ENCODE data around the gene PRKD2. TPM values are rescaled to one million over a fixed set of nuclear protein-coding genes. Genes with fewer than 3 reads are reported as not detected.

The PRKD2 gene
- total RNA-seq, 1 donor from 2014 or later: 158 TPM

DNA sequence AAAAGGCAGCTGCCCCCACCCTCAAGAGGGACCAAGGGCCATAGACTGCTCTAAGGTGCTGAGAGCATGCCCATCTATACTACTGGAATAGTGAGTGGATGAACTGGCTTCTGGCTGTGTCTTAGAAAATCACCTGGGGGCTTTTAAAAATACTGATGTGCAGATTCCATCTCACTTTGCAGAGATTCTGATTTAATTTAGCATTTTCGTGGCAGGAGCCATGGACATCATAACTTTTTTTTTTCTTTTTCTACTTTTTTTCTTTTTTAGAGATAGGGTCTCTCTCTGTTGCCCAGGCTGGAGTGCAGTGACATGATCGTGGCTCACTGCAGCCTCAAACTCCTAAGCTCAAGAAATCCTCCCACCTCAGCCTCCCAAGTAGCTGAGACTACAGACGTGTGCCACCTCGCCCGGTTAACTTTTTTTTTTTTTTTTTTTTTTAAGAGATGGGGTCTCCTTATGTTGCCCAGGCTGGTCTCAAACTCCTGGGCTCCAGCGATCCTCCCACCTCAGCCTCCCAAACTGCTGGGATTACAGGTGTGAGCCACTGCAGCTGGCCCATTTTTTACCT, 4.1 kb downstream of the PRKD2 start:
- intact Hi-C loops (cut with micrococcal nuclease): loop anchor here (5.0 kb wide), 1 partner anchor 34 kb away; the partner anchor contains the start of genes FKRP and STRN4

DNA sequence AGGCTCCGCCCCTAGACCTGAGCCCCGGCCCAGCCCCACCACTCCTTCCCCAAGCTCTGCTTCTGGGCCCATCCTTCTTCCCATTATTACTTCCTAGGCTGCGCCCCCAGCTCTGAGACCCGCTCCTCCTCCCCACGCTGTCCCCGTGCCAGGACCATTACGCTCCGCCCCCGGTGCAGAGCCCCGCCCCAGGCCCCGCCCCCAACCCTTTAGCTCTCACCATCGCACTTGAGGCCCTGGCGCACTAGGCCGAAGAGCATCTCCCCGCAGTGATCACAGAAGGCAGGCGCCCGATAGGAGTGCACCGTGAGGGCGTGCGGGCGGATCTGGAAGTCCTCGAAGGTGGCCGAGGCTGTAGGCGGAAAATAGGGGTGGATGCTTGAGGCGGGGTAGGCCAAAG, 6.2 kb downstream of the PRKD2 start:
- intact Hi-C loops (cut with micrococcal nuclease): loop anchor here (5.0 kb wide), 1 partner anchor 37 kb away; the partner anchor contains the start of genes FKRP and STRN4

DNA sequence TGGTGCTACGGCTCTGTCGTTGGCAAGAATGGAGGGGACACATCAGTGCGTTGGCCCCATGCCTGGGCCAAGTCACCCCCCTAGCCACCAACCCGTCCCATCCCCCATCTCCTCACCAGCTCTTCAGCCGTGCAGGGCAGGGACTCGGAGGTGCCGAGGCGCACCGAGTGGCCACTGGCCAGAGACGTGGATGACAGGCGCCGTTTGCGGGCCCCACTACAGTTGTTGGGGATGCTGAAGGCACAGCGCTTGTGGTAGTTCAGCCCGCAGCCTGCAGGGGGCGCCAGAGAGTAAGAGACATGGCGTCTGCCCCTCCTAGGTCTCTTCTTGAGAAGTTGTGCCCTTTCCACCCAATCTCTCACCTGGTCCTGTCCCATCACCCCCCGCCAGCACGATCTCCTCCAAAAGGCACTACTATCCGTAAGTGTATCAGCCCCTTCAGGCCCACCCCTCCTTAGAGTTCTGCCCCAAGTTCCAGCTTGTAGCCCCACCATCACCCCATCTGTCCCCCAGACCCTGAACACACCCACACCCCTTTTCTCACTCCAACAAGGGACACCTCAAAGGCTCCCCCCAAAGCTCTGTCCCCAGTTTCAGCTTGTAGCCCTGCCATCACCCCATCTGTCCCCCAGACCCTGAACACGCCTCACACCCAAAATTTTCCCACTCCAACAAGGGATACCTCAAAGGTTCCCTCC, 12.4 kb downstream of the PRKD2 start:
- intact Hi-C loops (cut with micrococcal nuclease): loop anchor here (1.0 kb wide), 1 partner anchor 24 kb away; no protein-coding TSS in a partner anchor

DNA sequence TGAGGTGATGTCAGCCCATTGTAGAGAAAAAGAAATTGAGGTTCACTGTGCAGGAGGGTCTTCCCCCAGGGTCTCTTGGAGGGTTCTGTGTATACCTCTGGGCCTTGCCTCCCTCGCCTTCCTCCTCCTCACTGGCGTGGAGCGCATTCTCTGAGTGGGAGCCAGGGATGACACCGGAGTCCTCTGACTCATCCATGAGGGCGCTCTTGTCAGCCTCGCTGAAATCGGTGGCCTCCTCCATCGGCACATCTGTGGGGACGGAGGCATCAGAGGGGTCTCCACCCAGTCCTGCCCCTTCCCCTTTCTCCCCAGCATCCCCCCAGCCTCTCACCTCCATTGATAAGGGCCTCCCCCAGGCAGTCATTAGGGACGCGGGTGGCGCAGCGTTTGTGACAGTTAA, 16.2 kb downstream of the PRKD2 start:
- intact Hi-C loops (cut with micrococcal nuclease): no loop called here

DNA sequence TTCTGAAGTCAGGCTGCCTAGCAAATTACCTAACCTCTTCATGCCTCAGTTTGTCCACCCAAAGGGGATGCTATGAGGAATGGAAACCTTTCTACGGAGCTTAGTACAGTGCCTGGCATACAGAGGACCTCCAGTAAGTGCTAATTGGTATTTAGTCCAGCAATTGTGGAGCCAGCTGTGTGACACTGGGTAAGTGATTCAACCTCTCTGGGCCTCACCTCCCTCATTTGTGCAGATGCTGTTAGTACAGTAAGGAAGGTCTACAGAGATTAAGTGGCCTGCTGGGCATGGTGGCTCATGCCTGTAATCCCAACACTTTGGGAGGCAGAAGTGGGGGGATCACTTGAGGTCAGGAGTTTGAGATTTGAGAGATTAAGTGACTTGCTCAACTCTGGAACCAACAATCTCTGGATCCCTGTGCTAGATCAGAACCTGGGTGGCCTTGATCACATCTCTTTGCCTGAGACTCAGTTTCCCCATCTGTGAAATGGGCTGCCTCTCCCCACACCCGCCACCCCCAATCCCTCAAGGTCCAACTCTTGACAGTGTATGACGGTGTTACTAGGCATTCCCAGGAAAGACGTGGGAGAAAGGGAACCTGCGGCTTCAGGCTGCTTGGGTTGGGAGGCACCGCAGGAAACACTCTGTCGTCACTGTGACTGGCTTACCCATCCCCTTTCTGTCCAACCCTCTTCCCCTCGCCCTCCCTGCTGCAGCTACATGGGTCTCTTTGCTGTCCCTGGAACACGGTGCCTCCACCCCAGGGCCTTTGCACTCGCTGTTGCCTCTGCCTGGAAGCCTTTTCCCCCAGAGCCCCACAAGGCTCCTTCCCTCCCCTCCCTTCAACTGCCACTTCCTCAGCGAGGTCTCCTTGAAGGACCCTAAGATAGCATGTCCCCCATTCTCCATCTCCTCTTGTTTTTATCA, 18.3 kb downstream of the PRKD2 start:
- intact Hi-C loops (cut with micrococcal nuclease): no loop called here

DNA sequence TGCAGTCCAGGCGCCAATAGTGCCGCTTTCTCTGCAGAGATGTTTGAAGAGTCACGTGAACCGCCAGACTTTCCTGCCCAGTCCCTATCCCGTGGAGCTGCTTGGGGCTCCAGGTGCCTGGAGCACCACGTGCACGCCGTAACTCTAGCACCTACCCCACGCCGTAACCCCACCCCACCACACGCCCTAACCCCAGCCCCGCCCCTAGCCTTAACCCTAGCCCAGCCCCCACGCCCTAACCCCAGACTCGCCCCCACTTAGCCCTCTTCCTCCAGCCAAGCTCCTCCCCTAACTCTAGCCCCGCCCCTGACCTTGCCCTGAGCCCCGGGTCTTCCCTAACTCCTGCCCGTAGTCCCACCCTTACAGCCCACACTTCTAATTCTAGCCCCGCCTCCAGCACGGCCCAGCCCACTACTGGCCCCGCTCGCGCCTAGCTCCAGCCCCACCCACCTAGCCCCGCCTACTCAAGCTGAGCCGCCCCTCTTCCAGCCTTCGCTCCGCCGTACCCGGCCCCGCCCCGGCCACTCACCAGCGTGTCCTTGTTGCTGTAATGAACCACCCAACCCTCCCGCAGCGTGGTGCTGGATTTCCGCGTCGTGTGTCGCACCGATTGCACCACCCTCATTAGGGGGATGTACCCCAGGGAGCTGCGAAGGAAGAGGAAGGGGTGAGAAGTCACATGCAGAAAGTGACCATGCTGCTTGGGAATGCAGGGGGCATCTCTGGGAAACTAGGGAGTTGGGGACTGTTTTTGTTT, 19.5 kb downstream of the PRKD2 start:
- intact Hi-C loops (cut with micrococcal nuclease): no loop called here

DNA sequence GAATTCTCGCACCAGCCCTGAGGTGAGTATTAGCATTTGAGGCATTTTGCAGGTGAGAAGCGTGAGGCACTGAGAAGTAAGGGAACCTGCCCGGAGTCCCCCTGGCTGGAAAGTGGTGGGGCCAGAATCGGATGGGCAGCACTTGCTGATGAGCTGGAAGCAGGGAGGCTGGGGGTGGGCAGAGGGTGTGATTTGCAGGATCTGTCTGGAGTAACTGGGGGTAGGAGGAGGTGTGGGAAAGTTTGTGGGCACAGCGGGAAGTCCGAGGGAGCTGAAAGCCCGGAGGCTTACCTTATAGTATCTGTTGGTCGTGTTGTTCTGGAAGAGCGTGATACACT, 20.1 kb downstream of the PRKD2 start:
- intact Hi-C loops (cut with micrococcal nuclease): no loop called here

DNA sequence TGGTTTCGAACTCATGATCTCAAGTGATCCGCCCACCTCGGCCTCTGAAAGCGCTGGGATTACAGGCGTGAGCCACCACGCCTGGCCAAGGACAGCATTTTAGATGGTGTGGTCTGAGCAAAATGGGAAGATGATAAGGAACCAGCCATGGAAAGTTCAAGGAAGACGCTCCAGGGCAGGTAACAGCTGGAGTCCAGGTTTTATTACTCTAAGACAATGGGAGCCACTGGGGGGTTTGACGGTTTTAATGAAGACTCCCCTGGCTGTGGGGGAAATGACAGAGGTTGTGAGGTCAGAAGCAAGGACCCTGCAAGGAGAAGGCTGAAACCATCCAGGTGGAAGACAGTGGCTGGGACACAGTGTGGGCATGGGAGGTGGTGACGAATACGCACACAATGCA, 20.9 kb downstream of the PRKD2 start:
- intact Hi-C loops (cut with micrococcal nuclease): no loop called here

DNA sequence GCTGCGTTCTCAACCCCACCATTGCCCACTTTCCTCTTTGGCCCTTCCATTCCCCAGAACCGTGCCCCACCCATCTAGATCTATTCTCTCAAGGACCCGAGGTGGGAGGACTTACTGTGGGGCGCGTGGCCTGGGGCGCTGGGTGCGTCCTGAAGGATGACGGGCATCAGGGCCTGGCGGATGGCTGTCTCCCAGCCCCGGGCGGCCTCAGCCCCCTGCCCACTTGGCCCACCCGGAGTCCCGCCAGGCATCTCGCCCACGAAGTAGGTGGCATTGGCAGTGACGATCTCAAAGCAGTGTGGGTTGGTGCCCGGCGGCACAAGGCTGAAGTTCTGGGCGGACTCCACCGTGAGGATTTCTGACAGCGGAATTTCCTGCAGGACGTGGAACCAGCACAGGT, 23.2 kb downstream of the PRKD2 start:
- intact Hi-C loops (cut with micrococcal nuclease): no loop called here

DNA sequence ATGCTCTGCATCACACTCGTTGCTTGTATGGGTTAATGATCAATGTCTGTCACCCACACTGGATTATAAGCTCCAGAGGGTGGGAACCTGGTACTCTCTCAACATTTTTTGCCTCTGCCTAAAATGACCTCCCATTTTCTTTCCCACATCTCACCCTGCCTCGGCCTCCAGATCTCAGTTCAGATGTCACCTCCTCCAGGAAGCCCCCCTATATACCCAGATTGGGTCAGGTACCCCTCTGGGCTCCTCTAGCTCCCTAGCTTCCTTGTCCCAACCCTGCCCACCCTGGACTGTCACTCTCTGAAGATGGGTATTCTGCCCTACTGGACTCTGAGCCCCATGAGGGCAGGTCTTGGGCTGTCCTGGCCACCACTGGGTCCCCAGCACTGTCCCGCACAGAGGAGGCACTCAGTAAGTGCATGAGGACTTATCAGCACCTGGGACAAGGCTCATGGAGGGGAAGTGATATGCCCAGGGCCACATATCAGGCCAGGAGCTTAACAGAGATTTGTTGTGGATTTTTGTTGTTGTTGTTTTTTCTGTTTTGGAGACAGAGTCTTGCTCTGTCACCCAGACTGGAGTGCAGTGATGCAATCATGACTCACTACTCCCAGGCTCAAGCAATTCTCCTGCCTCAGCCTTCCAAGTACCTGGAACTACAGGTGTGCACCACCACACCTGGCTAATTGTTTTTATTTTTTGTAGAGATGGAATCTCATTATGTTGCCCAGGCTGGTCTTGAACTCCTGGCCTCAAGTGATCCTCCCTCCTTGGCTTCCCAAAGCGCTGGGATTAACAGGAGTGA, 23.8 kb downstream of the PRKD2 start:
- intact Hi-C loops (cut with micrococcal nuclease): no loop called here

DNA sequence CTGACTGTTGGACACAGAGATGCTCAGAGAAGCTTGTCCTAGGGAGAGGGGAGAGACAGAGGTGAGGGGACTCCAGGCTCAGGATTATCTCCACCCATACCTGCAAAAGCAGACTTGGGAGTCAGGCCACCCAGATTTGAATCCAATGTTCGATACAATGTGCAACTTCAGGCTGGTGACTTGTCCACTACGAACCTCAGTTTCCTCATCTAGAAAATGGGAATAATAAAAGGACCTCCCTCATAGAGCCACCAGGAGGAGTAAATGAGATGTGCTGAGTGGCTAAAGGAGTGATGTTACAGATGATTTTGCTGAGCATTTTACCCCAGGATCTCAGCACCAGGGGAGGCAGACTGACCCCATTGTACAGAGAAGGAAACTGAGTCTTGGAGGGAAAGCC, 25.0 kb downstream of the PRKD2 start:
- intact Hi-C loops (cut with micrococcal nuclease): no loop called here

DNA sequence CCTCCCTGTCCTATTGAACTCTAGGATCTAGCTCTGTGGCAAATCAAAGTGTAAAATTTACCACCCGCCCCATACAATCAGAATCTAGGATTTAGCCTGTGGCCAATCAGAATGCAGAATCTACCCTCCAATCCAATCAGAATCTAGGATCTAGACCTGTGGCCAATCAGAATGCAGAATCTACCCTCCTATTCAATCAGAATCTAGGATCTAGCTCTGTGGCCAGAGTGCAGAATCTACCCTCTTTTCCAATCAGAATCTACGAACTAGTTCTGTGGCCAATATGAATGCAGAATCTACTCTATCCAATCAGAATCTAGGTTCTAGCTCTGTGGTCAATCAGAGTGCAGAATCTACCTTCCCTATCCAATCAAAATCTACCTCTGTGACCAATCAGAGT, 25.8 kb downstream of the PRKD2 start:
- intact Hi-C loops (cut with micrococcal nuclease): no loop called here

DNA sequence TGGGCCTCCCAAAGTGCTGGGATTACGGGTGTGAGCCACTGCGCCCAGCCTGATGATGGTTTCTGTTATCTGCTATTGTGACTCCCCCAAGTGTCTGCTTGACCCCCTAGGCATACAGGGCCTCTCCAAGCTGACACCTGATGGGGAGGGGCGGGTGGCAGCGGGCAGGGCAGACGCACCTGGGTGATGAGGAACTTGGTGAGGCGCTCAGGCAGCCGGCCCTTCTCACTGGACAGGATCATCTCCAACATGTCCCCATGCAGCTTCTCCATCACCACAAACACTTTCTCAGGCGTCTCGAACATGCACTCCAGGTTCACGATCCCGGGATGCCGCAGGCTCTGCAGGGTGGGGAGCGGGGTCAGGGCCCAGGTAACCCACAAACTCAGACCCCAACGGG, 27.6 kb downstream of the PRKD2 start:
- intact Hi-C loops (cut with micrococcal nuclease): no loop called here

DNA sequence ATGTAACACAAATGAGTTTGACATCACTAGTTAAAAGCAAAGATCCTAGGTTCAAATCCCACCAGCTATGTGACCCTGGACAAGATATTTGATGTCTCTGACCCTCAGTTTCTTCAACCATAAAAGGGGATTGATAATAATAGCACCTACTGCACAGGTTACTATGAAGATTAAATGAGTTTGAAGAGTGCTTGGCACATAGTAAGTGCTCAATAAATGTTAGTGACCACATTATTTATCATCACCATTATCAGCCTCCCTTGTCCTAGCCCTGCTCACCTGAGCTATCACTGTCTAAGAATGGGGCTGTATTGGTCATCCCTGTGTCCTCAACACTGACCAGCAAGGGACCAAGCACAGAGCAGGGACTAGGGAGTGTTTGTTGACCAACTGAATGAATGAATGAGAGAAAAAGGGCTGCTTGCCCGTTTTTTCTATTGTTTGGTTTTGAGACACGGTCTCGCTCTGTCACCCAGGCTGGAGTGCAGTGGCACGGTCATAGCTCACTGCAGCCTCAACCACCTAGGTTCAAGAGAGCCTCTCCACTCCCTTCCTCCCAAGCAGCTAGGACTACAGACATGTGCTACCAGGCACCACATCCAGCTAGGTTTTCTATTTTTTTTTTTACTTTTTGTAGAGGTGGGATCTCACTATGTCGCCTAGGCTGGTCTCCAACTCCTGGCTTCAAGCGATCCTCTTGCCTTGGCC, 29.3 kb downstream of the PRKD2 start:
- intact Hi-C loops (cut with micrococcal nuclease): no loop called here

DNA sequence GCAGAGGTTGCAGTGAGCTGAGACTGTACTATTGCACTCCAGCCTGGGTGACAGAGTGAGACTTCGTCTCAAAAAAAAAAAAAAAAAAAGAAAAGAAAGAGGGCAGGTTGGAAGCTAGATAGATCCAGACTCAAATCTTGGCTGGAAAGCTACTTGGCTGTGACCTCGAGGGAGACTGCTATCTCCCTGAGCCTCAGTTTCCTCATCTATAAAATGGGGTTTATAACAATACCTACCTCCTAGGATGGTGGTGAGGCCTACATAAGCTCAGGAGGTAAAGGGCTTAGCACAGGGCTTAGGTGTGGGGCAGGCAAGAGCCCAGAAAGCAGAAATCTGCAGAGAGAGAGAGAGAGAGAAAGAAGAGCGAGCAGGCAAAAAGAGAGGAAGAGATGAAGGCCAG, 31.7 kb downstream of the PRKD2 start:
- intact Hi-C loops (cut with micrococcal nuclease): no loop called here

DNA sequence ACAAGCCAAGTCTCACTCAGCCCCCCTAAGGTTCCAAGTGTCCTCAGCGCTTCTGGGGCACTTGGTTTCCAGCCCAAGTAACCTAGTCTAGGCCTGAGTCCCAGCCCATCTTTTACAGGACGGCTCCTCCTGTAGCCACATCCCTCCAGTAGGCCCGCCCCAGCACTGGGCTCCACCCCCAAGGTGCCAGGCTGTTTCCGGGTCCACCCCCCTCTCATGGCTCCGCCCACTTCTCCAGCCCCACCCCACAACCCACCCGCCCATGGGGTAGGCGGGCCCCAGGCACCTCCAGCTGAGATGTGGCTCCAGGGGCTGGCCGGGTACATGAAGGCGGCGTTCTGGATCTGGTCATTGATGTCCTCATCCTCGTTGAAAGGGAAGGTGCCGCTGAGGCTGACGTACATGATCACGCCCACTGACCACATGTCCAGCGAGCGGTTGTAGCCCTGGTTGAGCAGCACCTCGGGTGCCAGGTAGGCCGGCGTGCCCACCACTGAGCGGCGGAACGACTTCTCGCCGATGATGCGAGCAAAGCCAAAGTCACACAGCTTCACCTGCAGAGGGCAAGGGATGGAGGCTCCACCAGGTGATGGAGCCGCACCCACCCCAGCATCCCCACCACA, 38.7 kb downstream of the PRKD2 start:
- intact Hi-C loops (cut with micrococcal nuclease): no loop called here

DNA sequence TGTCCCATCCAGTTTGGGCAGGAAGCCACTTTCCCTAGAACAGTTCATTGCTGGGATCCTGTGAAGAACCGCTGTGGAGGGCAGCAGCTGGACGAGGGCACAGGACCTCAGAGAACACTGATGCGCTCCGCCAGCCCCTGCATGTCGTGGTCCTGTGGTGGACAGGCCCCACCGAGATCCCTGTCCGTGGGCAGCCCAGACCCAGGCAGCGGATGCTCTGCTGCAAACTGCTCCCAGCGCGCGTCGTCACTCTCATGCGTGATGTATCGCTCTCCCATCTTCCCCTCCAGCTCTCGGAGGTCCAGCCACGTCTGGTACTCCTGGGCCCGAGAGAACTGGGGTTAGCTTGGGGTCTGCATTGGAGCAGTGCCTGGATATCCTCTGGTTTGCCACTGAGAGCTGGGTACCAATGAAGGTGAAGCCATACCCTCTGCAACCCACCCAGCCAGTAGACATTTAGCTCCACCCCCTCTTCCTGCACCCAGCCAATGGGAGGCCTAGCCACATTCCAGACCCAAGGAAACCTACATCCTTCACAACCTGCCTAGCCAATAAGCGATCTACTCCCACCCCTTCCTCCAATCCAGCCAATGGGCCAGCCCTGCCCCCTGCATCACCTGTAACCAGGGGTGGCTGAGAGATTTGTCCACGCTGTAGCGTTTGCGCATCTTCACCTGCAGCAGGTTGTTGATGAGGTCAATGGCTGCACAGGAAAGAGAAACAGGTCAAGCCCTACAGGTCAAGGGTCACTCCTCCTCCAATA, 42.3 kb downstream of the PRKD2 start:
- intact Hi-C loops (cut with micrococcal nuclease): no loop called here

DNA sequence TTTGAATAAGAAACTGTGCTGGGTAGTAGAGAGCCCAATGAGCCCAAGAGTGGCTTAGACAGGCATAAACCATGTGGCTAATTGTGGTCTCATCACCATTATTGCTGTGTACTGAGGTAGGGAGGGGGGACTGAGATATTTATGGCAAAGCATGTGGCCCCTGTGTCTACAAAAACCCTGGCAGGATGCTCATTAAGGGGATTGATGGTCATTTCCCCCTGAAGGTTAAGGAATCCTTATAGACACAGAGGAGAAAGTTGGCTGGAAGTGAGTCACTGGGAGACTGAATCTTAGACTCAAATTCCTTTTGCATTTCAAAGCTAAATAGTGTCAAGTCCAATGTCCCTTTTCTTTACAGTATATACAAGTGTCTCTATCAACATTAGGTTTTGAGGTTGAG, 46.1 kb downstream of the PRKD2 start:
- intact Hi-C loops (cut with micrococcal nuclease): no loop called here

DNA sequence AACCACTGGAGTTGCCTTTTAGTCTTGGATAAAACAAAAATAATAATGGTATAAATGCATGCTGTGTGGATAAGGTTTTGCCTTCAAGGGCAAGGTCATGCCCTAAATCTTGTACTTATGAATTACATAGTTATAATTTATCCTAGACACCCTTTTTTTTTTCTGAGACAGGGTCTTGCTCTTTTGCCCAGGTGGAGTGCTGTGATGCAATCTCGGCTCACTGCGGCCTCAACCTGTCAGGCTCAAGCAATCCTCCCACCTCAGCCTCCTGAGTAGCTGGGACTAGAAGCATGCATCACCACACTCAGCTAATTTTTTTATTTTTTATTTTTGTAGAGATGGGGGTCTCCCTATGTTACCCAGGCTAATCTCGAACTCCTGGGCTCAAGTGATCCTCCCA, 48.3 kb downstream of the PRKD2 start:
- intact Hi-C loops (cut with micrococcal nuclease): no loop called here

All from T-helper 2 cell treated with Interferon-gamma antibody and Interleukin-4, amounts not matched to agents 100 ng/mL and 5 ng/mL, for 36 hours (primary cell).